MM.1S (cell line): ENCODE data around the gene EIF6.

Source experiments
- DNase-seq: peaks from one replicate; pipeline ENCODE4 v3.0.0-alpha.2; 2015
- H2AFZ ChIP-seq: fragments of 300-600 bp; sonication (generic); 2 replicates; pipeline ENCODE4 v1.6.0; 2016; ENCODE audit warnings: antibody characterized with exemption, low read length
- H3F3A ChIP-seq: fragments of 300-600 bp; sonication (generic); 2 replicates; pipeline ENCODE4 v1.6.1; 2016; ENCODE audit warnings: mild to moderate bottlenecking, antibody characterized with exemption, low read length, moderate library complexity, mixed read lengths; ENCODE audit not compliant: insufficient read depth
- H3K27ac ChIP-seq: fragments of 300-600 bp; sonication (generic); 2 replicates; pipeline ENCODE4 v1.5.1; 2016; ENCODE audit warnings: mild to moderate bottlenecking, low read length
- H3K27me3 ChIP-seq: fragments of 300-600 bp; sonication (generic); replicated peaks from 2 replicates; pipeline ENCODE4 v1.6.0; 2016; ENCODE audit warnings: low read length; ENCODE audit not compliant: insufficient read depth
- H3K36me3 ChIP-seq: fragments of 300-600 bp; sonication (generic); replicated peaks from 2 replicates; pipeline ENCODE4 v1.6.1; 2016; ENCODE audit warnings: mild to moderate bottlenecking, low read length, mixed read lengths; ENCODE audit not compliant: insufficient read depth
- H3K4me1 ChIP-seq: fragments of 300-600 bp; sonication (generic); 2 replicates; pipeline ENCODE4 v1.6.1; 2016; ENCODE audit warnings: low read length, mixed read lengths
- H3K4me2 ChIP-seq: fragments of 300-600 bp; sonication (generic); 2 replicates; pipeline ENCODE4 v1.6.0; 2016; ENCODE audit warnings: low read depth, low read length
- H3K4me3 ChIP-seq: fragments of 300-600 bp; sonication (generic); 2 replicates; pipeline ENCODE4 v1.5.1; 2016; ENCODE audit warnings: low read length, mixed read lengths
- H3K79me2 ChIP-seq: fragments of 300-600 bp; sonication (generic); 2 replicates; pipeline ENCODE4 v1.6.1; 2016; ENCODE audit warnings: mixed run types, low read length, mixed read lengths
- H3K9ac ChIP-seq: fragments of 300-600 bp; sonication (generic); 2 replicates; pipeline ENCODE4 v1.6.1; 2016; ENCODE audit warnings: low read length, mixed read lengths
- H3K9me2 ChIP-seq: fragments of 300-600 bp; sonication (generic); replicated peaks from 2 replicates; pipeline ENCODE4 v1.6.1; 2016; ENCODE audit warnings: mild to moderate bottlenecking, low read length, mixed read lengths; ENCODE audit not compliant: insufficient read depth
- H3K9me3 ChIP-seq: fragments of 300-600 bp; sonication (generic); replicated peaks from 2 replicates; pipeline ENCODE4 v1.6.1; 2016; ENCODE audit warnings: mild to moderate bottlenecking, low read length, mixed read lengths; ENCODE audit not compliant: insufficient read depth
- H4K20me1 ChIP-seq: fragments of 300-600 bp; sonication (generic); 2 replicates; pipeline ENCODE4 v1.6.1; 2016; ENCODE audit warnings: mild to moderate bottlenecking, low read length, moderate library complexity, mixed read lengths; ENCODE audit not compliant: insufficient read depth
- CTCF ChIP-seq: fragments of 300-600 bp; sonication (generic); IDR thresholded peaks from 2 replicates; pipeline ENCODE4 v1.5.1; 2016; ENCODE audit warnings: antibody characterized with exemption, low read length, mixed read lengths
- EZH2 ChIP-seq: fragments of 300-600 bp; sonication (generic); optimal IDR thresholded peaks from 2 replicates; pipeline ENCODE3; 2017; ENCODE audit warnings: low read depth, mild to moderate bottlenecking, antibody characterized with exemption, low read length, mixed read lengths
- EZH2phosphoT487 ChIP-seq: fragments of 300-600 bp; sonication (generic); IDR thresholded peaks from 2 replicates; pipeline ENCODE4 v1.6.1; 2018; ENCODE audit warnings: antibody characterized with exemption, low read length

EIF6 gene

GRCh38 chr20:35327074-35327976, 42.8 kb upstream of the EIF6 start:
- TF ChIP-seq CTCF, result no peak
- TF ChIP-seq EZH2, result no peak
- TF ChIP-seq EZH2phosphoT487, result no peak
- Histone ChIP-seq H3K36me3 (no peaks in the 10 kb centered on the region), H3K4me3 (no peak overlapping the region), H3K4me2 (no peak overlapping the region), H3K4me1 (no peaks in the 10 kb centered on the region), H3K9ac (no peak overlapping the region), H3F3A (no peaks in the 10 kb centered on the region), H3K27ac (no peak overlapping the region), H2AFZ (no peak overlapping the region), H3K9me2 (no peaks in the 10 kb centered on the region), H3K79me2 (no peaks in the 10 kb centered on the region), H3K27me3 (no peaks in the 10 kb centered on the region), H3K9me3 (no peaks in the 10 kb centered on the region), H4K20me1 (no peaks in the 10 kb centered on the region)
- DNase-seq, result no peak

GRCh38 chr20:35326740-35327073, 42.1 kb upstream of the EIF6 start:
- H3K27ac ChIP-seq, result no peak overlapping the region
- no peak overlapping the region for H3K4me3 ChIP-seq
- no peak for DNase-seq
- H3K27me3 ChIP-seq, result no peaks in the 10 kb centered on the region
- no peaks in the 10 kb centered on the region for H3K4me1 ChIP-seq
- no peaks in the 10 kb centered on the region for H4K20me1 ChIP-seq
- no peak overlapping the region for H2AFZ ChIP-seq
- no peaks in the 10 kb centered on the region for H3K9me3 ChIP-seq
- TF ChIP-seq EZH2, result no peak
- no peak for TF ChIP-seq CTCF
- TF ChIP-seq EZH2phosphoT487, result no peak
- no peak overlapping the region for H3K4me2 ChIP-seq
- no peaks in the 10 kb centered on the region for H3F3A ChIP-seq
- no peaks in the 10 kb centered on the region for H3K9me2 ChIP-seq
- no peaks in the 10 kb centered on the region for H3K79me2 ChIP-seq
- H3K36me3 ChIP-seq, result no peaks in the 10 kb centered on the region
- no peak overlapping the region for H3K9ac ChIP-seq

GRCh38 chr20:35326021-35326739, 41.6 kb upstream of the EIF6 start:
- Histone ChIP-seq H4K20me1 (no peaks in the 10 kb centered on the region), H3K4me2 (no peak overlapping the region), H3K9me2 (no peaks in the 10 kb centered on the region), H2AFZ (no peak overlapping the region), H3K27ac (no peak overlapping the region), H3K4me3 (no peak overlapping the region), H3K9ac (no peak overlapping the region), H3K79me2 (no peaks in the 10 kb centered on the region), H3K9me3 (no peaks in the 10 kb centered on the region), H3K36me3 (no peaks in the 10 kb centered on the region), H3F3A (no peaks in the 10 kb centered on the region), H3K27me3 (no peaks in the 10 kb centered on the region), H3K4me1 (no peaks in the 10 kb centered on the region)
- TF ChIP-seq CTCF (no peak), EZH2 (no peak), EZH2phosphoT487 (no peak)
- no peak for DNase-seq
